ENCODE measurements around the gene ARFGAP1.

Gene ARFGAP1

GRCh38 chr20:63310265-63310991 lies 37.8 kb downstream of the ARFGAP1 start:
- no peak for DNase-seq

- DNase-seq = no peak
Observed at GRCh38 chr20:63311186-63311832, 38.7 kb downstream of the ARFGAP1 start.

GRCh38 chr20:63311833-63312243 lies 39.2 kb downstream of the ARFGAP1 start:
- DNase-seq = no peak

GRCh38 chr20:63312273-63312672 lies 39.7 kb downstream of the ARFGAP1 start:
- no peak for DNase-seq

- DNase-seq = no peak
Observed at GRCh38 chr20:63312690-63313348, 40.2 kb downstream of the ARFGAP1 start.

- no peak for DNase-seq
Observed at GRCh38 chr20:63313349-63314014, 40.9 kb downstream of the ARFGAP1 start.

- DNase-seq = no peak
Observed at GRCh38 chr20:63314015-63314471, 41.4 kb downstream of the ARFGAP1 start.

GRCh38 chr20:63314566-63315239 lies 42.1 kb downstream of the ARFGAP1 start:
- DNase-seq = no peak

GRCh38 chr20:63315240-63315689 lies 42.7 kb downstream of the ARFGAP1 start:
- no peak for DNase-seq

GRCh38 chr20:63315731-63316491 lies 43.3 kb downstream of the ARFGAP1 start:
- DNase-seq = no peak

- no peak for DNase-seq
Observed at GRCh38 chr20:63316502-63316921, 43.9 kb downstream of the ARFGAP1 start.

- DNase-seq = no peak
Observed at GRCh38 chr20:63317061-63317460, 44.4 kb downstream of the ARFGAP1 start.

GRCh38 chr20:63317601-63318291 lies 45.1 kb downstream of the ARFGAP1 start:
- DNase-seq = no peak

GRCh38 chr20:63318391-63319163 lies 46.0 kb downstream of the ARFGAP1 start:
- DNase-seq = no peak

GRCh38 chr20:63319164-63320040 lies 46.8 kb downstream of the ARFGAP1 start:
- no peak for DNase-seq

- DNase-seq = no peak
Observed at GRCh38 chr20:63320041-63320511, 47.5 kb downstream of the ARFGAP1 start.

- DNase-seq = no peak
Observed at GRCh38 chr20:63320616-63321147, 48.1 kb downstream of the ARFGAP1 start.

GRCh38 chr20:63321148-63321831 lies 48.7 kb downstream of the ARFGAP1 start:
- no peak for DNase-seq
